ENCODE results near the gene AK8. TPM values are rescaled to one million over a fixed set of nuclear protein-coding genes. Genes with fewer than 3 reads are reported as not detected.

AK8 gene
- total RNA-seq, 4 donors from 2014 or later = 0.61 to 1.9 TPM; not detected in 2

DNA sequence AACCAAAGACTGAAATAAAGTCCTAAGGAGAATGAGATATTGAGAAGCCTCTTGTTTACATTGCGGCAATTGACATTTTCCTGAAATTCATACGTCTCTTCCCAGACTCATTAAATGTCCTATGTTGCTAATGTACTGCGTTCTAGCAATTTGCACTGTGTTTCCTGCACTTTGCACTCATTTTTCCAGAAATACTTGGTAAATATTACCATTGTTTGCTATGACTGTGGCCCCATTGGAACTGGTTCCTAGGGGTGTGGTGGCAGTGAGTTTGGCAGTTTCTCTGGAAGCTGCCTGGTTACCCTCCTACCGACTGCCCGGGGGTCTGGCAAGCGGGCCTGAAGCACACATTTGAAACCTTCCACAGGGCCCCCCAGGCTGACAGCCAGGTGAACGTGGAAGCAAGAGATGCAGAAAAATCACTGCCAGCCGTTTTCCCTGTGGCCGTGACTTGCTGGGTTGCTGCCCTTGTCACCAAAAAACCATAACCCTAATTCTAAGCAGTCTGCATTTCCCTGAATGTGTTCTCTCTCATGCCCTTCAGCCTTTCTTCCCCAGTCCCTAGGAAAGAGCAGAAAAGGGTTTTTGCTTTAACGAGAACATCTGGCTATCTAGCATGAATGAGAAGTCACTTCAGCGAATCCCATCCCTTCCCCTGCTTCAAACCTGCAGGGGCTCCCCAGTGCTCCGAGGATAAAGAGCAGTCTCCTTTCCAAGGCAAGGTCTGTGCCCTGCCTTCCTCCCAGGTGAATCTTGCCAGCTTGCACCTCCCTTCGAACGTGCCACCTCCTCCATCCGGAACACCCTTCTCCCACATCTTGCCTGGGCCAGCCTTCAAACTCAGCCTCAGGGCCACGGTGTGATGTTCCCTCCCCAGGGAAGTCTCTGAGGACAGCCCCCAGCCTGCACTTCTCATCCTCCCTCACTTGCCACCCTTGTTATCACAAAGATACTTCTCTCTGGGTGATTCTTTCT, 84.2 kb downstream of the AK8 start:
- H3K27me3 ChIP-seq = no peaks in the 10 kb centered on the region
- DNase-seq = no peak
- H3K4me3 ChIP-seq = no peak overlapping the region
- intact Hi-C loops (cut with DNase I; ENCODE audit: low total_unique reads) = no loop called here
- H3K4me1 ChIP-seq = no peaks in the 10 kb centered on the region
- H3K9me3 ChIP-seq = no peaks in the 10 kb centered on the region
- no peak for TF ChIP-seq POLR2A (IDR thresholded peaks at IDR 0.05)
- TF ChIP-seq, protein P1, sequence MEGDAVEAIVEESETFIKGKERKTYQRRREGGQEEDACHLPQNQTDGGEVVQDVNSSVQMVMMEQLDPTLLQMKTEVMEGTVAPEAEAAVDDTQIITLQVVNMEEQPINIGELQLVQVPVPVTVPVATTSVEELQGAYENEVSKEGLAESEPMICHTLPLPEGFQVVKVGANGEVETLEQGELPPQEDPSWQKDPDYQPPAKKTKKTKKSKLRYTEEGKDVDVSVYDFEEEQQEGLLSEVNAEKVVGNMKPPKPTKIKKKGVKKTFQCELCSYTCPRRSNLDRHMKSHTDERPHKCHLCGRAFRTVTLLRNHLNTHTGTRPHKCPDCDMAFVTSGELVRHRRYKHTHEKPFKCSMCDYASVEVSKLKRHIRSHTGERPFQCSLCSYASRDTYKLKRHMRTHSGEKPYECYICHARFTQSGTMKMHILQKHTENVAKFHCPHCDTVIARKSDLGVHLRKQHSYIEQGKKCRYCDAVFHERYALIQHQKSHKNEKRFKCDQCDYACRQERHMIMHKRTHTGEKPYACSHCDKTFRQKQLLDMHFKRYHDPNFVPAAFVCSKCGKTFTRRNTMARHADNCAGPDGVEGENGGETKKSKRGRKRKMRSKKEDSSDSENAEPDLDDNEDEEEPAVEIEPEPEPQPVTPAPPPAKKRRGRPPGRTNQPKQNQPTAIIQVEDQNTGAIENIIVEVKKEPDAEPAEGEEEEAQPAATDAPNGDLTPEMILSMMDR (IDR thresholded peaks at IDR 0.05) = no peak
- no peak overlapping the region for H3K27ac ChIP-seq
- H3K36me3 ChIP-seq = no peaks in the 10 kb centered on the region

DNA sequence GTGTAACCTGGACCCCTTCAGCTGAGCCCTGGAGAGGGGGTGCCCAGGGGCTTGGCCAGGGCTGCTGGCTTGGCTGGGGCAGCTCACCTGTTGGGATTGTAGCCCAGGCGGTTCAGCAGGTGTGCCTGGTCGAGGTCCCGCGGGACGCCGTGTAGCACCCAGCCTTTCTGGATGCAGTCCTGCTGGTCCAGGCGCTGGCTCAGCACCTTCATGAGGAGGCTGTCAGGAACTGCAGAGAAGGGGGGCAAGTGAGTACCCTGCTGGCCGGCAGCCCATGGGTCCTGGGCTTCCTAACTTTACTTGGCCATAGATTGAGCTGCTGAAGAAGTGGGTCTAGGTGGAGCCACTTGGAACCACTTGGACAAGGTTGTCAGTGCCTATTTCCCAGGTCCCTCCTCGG, 85.5 kb downstream of the AK8 start:
- no peak overlapping the region for H3K27ac ChIP-seq
- DNase-seq = no peak
- no peaks in the 10 kb centered on the region for H3K9me3 ChIP-seq
- H3K4me1 ChIP-seq = no peaks in the 10 kb centered on the region
- H3K4me3 ChIP-seq = no peak overlapping the region
- no peaks in the 10 kb centered on the region for H3K27me3 ChIP-seq
- no peaks in the 10 kb centered on the region for H3K36me3 ChIP-seq
- intact Hi-C loops (cut with DNase I; ENCODE audit: low total_unique reads) = no loop called here
- no peak for TF ChIP-seq POLR2A (IDR thresholded peaks at IDR 0.05)
- TF ChIP-seq, protein P1 (IDR thresholded peaks at IDR 0.05) = no peak

DNA sequence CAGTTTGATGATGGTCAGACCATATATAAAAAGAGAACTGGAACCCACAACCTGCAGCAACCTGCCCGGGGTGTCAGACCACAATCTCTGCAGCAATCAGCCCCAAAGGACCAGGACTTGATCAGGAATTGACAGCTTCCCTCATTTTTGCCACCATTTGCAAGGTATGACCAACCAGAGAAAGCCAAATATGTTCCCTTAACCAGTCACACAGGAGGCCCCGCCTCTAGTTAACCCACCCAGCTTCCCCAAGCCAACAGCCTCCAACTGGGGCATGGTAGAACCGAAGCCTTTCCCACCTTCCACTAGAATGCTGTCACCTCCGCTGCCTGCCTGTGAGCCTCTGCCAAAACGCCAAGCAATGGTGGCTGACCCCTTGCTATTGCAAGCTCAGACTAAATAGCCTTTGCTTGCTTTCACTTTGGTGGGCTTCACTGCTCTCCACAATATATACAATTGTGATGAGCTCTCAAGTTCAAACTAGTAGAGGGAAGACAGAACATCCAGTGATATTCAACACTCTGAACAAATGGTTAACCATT, 86.3 kb downstream of the AK8 start:
- Histone ChIP-seq H3K9me3 (no peaks in the 10 kb centered on the region), H3K27ac (no peak overlapping the region), H3K27me3 (no peaks in the 10 kb centered on the region), H3K36me3 (no peaks in the 10 kb centered on the region), H3K4me3 (no peak overlapping the region), H3K4me1 (no peaks in the 10 kb centered on the region)
- no peak for DNase-seq
- TF ChIP-seq, protein P1 (IDR thresholded peaks at IDR 0.05) = no peak
- TF ChIP-seq POLR2A (IDR thresholded peaks at IDR 0.05) = no peak
- intact Hi-C loops (cut with DNase I; ENCODE audit: low total_unique reads) = no loop called here

DNA sequence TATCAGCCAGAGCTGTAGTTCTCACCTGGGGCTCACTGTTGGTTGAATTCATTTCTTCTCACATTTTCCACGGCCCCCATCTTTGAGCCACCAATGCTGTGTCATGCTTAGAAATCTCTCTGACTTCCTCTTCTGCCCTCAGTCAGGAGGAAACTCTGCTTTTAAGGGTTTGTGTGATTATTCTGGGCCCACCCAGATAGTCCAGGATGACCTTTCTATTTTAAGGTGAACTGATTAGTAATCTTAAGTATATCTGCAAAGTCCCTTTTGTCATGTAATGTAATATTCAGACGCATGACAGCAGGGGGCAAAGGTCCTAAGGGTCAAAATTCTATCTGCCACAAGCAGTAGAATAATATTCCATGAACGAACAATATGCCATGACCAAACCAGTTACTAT, 88.4 kb downstream of the AK8 start:
- no peak for DNase-seq
- intact Hi-C loops (cut with DNase I; ENCODE audit: low total_unique reads) = no loop called here
- no peaks in the 10 kb centered on the region for H3K27me3 ChIP-seq
- H3K4me1 ChIP-seq = no peaks in the 10 kb centered on the region
- no peak overlapping the region for H3K27ac ChIP-seq
- no peaks in the 10 kb centered on the region for H3K36me3 ChIP-seq
- no peak overlapping the region for H3K4me3 ChIP-seq
- no peaks in the 10 kb centered on the region for H3K9me3 ChIP-seq
- TF ChIP-seq POLR2A (IDR thresholded peaks at IDR 0.05) = no peak
- TF ChIP-seq, protein P1 (IDR thresholded peaks at IDR 0.05) = no peak

DNA sequence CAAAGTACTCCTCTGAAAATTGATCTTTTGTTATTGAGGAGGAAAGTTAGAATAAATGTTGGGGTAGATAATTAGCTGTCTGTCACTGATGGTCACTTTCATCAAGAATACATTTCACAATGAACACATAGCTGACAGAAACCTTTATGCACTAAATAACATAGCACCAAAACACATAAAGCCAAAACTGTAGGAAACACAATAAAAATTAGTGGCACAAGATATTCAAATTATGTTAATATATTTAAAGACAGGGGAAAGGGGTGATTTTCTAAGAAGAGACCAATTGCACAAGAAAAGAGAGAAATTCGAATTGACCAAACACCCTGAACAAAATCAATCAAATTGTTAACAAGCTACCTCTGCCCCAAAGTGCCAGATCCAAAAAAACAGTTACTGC, 89.7 kb downstream of the AK8 start:
- TF ChIP-seq, protein P1 (IDR thresholded peaks at IDR 0.05) = no peak
- no peak for TF ChIP-seq POLR2A (IDR thresholded peaks at IDR 0.05)
- intact Hi-C loops (cut with DNase I; ENCODE audit: low total_unique reads) = no loop called here
- no peaks in the 10 kb centered on the region for H3K27me3 ChIP-seq
- DNase-seq = no peak
- H3K4me3 ChIP-seq = no peak overlapping the region
- H3K4me1 ChIP-seq = no peaks in the 10 kb centered on the region
- H3K27ac ChIP-seq = no peak overlapping the region
- H3K36me3 ChIP-seq = no peaks in the 10 kb centered on the region
- H3K9me3 ChIP-seq = no peaks in the 10 kb centered on the region
